Vagina (tissue), 2 donors: ENCODE measurements around the gene CCSER1. TPM values are rescaled to one million over a fixed set of nuclear protein-coding genes. Genes with fewer than 3 reads are reported as not detected.

ENCODE experiments used
- DNase-seq, 2 donors: peaks; one replicate each; pipeline ENCODE4 v3.0.0-alpha.2; 2017; ENCODE audit errors: extremely low spot score in 2 of 2
- H3K27ac ChIP-seq: fragments of 200-600 bp; sonication (generic); one replicate; pipeline ENCODE4 v1.5.1; 2019
- H3K27me3 ChIP-seq: fragments of 200-600 bp; sonication (generic); one replicate; pipeline ENCODE4 v1.5.1; 2019
- H3K36me3 ChIP-seq, 2 donors: fragments of 200-600 bp; sonication (generic); one replicate each; pipeline ENCODE4 v1.5.1; 2017 to 2019
- H3K4me1 ChIP-seq: fragments of 200-600 bp; sonication (generic); one replicate; pipeline ENCODE4 v1.5.1; 2019
- H3K4me3 ChIP-seq, 2 donors: fragments of 200-600 bp; sonication (generic); 1 replicate in 1 of 2; 2 replicates in 1 of 2; pipeline ENCODE4 v1.5.1; 2016 to 2019
- H3K9me3 ChIP-seq: fragments of 200-600 bp; sonication (generic); one replicate; pipeline ENCODE4 v1.5.1; 2019
- POLR2A ChIP-seq, 2 donors: fragments of 450-650 bp; IDR thresholded peaks; one replicate each; pipeline ENCODE4 v1.6.1; 2017; ENCODE audit warnings: antibody characterized with exemption in 2 of 2, mild to moderate bottlenecking in 2 of 2, moderate library complexity in 2 of 2
- POLR2AphosphoS5 ChIP-seq, 2 donors: sonication (generic); formaldehyde crosslinking; IDR thresholded peaks; one replicate each; pipeline ENCODE4 v1.9.0; 2017; ENCODE audit warnings: antibody characterized with exemption in 2 of 2, mild to moderate bottlenecking in 2 of 2, low read depth in 1 of 2; ENCODE audit not compliant: insufficient read depth in 1 of 2
- intact Hi-C: fragments of 100-400 bp; cut with DNase I; formaldehyde crosslinking; loops from one replicate; pipeline ENCODE4 v1.15.1; 2023
- total RNA-seq: library from RNA; depleted of rRNA; stranded (reverse); fragments of >200 nt; gene quantifications from one replicate; pipeline ENCODE4 v1.2.3, GENCODE V29; 2016
- TF ChIP-seq, protein P1 (sequence below), 3 experiments: fragments of 450-650 bp in 2 of 3; fragments of 200-600 bp in 1 of 3; sonication (generic) in 1 of 3; IDR thresholded peaks; one replicate each; pipeline ENCODE4 v1.5.1; 2017 to 2019; ENCODE audit warnings: antibody characterized with exemption in 3 of 3, mild to moderate bottlenecking in 2 of 3, moderate library complexity in 2 of 3

CCSER1 gene
- total RNA-seq, 1 donor from 2014 or later: 8.1 TPM

DNA sequence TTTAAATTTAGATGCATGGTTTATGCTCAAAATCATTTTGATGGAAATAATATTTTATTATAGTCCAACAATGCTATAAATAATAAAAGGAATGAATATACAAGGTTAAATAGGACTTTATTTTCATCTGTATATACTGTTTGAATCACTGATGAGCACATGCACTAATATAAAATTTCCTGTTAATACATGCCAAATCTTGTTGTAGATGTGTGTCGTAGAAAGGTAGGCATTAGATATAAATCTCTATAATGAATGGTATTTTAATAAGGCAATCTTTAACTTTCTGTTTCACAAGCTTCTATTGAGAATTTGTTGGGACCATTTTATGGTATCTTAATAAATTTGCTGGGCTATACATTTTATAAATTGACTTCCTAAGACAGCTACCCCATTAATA, 868.8 kb downstream of the CCSER1 start:
- Histone ChIP-seq H3K36me3 (no peaks in the 10 kb centered on the region), H3K4me1 (no peaks in the 10 kb centered on the region), H3K27ac (no peak overlapping the region), H3K27me3 (no peaks in the 10 kb centered on the region), H3K4me3 (no peak overlapping the region), H3K9me3 (no peaks in the 10 kb centered on the region)
- DNase-seq: no peak
- intact Hi-C loops: no loop called here
- TF ChIP-seq, protein P1, sequence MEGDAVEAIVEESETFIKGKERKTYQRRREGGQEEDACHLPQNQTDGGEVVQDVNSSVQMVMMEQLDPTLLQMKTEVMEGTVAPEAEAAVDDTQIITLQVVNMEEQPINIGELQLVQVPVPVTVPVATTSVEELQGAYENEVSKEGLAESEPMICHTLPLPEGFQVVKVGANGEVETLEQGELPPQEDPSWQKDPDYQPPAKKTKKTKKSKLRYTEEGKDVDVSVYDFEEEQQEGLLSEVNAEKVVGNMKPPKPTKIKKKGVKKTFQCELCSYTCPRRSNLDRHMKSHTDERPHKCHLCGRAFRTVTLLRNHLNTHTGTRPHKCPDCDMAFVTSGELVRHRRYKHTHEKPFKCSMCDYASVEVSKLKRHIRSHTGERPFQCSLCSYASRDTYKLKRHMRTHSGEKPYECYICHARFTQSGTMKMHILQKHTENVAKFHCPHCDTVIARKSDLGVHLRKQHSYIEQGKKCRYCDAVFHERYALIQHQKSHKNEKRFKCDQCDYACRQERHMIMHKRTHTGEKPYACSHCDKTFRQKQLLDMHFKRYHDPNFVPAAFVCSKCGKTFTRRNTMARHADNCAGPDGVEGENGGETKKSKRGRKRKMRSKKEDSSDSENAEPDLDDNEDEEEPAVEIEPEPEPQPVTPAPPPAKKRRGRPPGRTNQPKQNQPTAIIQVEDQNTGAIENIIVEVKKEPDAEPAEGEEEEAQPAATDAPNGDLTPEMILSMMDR (IDR thresholded peaks at IDR 0.05): no peak
- TF ChIP-seq POLR2AphosphoS5 (IDR thresholded peaks at IDR 0.05; ENCODE audit: insufficient read depth in 1 of 2, low read depth in 1 of 2): no peak
- no peak for TF ChIP-seq POLR2A (IDR thresholded peaks at IDR 0.05)

DNA sequence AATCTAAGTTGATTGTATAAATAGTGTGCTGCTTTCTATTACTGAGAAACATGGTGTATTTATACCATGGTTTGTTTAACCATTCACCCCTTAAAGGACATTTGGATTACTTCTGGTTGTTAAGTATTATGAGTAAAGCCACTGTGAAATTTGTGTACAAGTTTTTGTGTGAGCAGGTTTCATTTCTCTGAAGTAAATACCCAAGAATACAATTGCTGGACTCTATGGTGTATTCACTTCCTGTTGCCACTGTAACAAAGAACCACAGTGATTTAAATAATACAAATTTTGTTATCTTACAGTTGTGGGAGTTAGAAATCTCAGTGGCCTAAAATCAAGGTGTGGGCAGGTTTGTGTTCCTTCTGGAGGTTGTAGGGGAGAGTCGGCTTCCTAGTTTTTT, 869.6 kb downstream of the CCSER1 start:
- Histone ChIP-seq H3K4me3 (no peak overlapping the region), H3K27ac (no peak overlapping the region), H3K36me3 (no peaks in the 10 kb centered on the region), H3K27me3 (no peaks in the 10 kb centered on the region), H3K9me3 (no peaks in the 10 kb centered on the region), H3K4me1 (no peaks in the 10 kb centered on the region)
- TF ChIP-seq POLR2A (IDR thresholded peaks at IDR 0.05): no peak
- TF ChIP-seq POLR2AphosphoS5 (IDR thresholded peaks at IDR 0.05; ENCODE audit: insufficient read depth in 1 of 2, low read depth in 1 of 2): no peak
- TF ChIP-seq, protein P1 (IDR thresholded peaks at IDR 0.05): no peak
- intact Hi-C loops: no loop called here
- no peak for DNase-seq

DNA sequence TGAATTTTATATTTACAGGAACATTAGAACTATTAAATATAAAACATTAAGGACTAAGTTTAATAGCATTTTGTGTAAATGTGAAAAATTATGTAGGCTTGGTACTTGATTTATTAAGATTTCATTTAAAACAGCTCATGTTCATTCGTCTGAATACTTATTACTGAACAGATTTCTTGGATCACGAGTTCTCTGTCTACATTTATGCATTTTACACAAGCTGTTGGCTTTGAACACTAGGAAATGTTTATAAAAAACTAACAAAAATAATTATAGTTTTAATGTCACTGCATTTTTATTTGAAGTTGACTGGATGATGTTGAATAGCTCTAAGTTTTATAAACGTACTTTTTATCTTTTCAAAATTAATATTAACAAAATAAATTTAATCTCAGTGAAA, 888.7 kb downstream of the CCSER1 start:
- intact Hi-C loops: no loop called here
- no peaks in the 10 kb centered on the region for H3K4me1 ChIP-seq
- no peaks in the 10 kb centered on the region for H3K27me3 ChIP-seq
- H3K4me3 ChIP-seq: no peak overlapping the region
- no peak overlapping the region for H3K27ac ChIP-seq
- no peaks in the 10 kb centered on the region for H3K9me3 ChIP-seq
- no peak for DNase-seq
- TF ChIP-seq, protein P1 (IDR thresholded peaks at IDR 0.05): no peak
- TF ChIP-seq POLR2A (IDR thresholded peaks at IDR 0.05) (no peak), POLR2AphosphoS5 (IDR thresholded peaks at IDR 0.05; ENCODE audit: insufficient read depth in 1 of 2, low read depth in 1 of 2) (no peak)
- H3K36me3 ChIP-seq: no peaks in the 10 kb centered on the region

DNA sequence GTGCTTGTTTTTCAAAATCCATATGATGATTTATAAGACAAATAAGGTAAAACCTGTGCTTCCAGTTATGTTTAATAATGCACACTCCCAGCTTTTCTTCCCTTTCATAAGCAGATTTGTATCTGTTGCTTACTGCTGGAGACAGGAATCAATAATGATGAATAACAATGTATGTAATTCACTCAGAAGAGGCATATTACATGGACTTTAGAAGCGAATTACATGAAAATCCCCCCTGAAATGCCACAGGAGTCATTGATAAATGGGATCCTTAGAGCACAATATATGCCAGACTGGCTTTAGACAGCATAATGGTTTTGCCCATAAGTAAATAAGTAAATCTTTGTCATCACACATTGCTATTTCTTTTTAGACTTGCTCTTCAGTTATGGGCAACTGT, 892.3 kb downstream of the CCSER1 start:
- no peak overlapping the region for H3K27ac ChIP-seq
- DNase-seq: no peak
- H3K9me3 ChIP-seq: no peaks in the 10 kb centered on the region
- H3K4me1 ChIP-seq: no peaks in the 10 kb centered on the region
- TF ChIP-seq POLR2A (IDR thresholded peaks at IDR 0.05) (no peak), POLR2AphosphoS5 (IDR thresholded peaks at IDR 0.05; ENCODE audit: insufficient read depth in 1 of 2, low read depth in 1 of 2) (no peak)
- TF ChIP-seq, protein P1 (IDR thresholded peaks at IDR 0.05): no peak
- intact Hi-C loops: no loop called here
- H3K4me3 ChIP-seq: no peak overlapping the region
- no peaks in the 10 kb centered on the region for H3K27me3 ChIP-seq
- no peaks in the 10 kb centered on the region for H3K36me3 ChIP-seq

DNA sequence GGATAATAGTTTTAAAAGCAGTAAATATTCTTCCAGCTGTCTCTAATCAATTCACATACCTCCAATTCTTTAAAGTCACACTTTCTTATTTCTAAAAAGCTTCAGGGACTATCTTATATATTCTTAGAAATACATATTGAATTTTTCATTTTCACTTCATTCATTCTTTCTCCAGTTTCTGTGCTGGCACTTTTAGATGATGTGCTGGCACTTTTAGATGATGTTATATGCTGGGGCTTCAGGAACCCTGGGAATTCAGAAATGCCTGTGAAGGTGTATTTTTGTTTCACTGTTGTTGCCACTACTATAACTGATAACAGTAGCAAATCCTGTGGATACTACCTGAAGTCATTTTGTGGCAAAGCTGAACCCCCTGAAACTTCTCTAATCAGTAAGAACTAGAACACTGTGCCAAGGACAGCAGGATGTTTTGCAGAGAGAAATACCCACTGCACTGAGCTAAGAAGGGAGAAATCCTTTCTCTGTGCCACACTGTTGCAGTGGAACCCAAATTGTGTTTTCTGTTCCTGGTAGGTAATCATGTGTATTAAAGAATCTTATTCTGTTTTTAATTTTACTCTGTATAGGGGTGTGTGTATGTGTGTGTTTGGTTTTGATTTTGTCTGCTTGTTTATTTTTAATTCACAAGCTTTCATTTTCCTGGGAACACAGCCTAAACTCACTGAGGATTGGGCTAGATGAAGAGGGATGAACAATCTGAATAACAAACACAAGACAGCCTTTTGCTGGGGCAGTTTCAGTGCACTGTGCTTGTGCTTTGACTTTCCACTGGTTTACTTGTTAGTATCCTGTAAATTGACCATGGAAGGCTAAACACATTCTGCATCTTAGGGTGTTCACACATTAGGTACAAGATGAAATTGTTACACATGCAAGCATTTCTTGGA, 898.3 kb downstream of the CCSER1 start:
- Histone ChIP-seq H3K9me3 (no peaks in the 10 kb centered on the region), H3K4me3 (no peak overlapping the region), H3K27me3 (no peaks in the 10 kb centered on the region), H3K27ac (no peak overlapping the region), H3K36me3 (no peaks in the 10 kb centered on the region), H3K4me1 (no peaks in the 10 kb centered on the region)
- TF ChIP-seq, protein P1 (IDR thresholded peaks at IDR 0.05): no peak
- no peak for TF ChIP-seq POLR2AphosphoS5 (IDR thresholded peaks at IDR 0.05; ENCODE audit: insufficient read depth in 1 of 2, low read depth in 1 of 2)
- no peak for TF ChIP-seq POLR2A (IDR thresholded peaks at IDR 0.05)
- DNase-seq: no peak
- intact Hi-C loops: no loop called here
